HG03457 (cell line): Measurements from ENCODE around the gene DSCAML1.

ENCODE experiments used
- ATAC-seq: cut with Tn5 transposase; IDR thresholded peaks from one replicate; pipeline ENCODE4 v1.9.1; 2021; ENCODE audit warnings: moderate number of reproducible peaks; ENCODE audit not compliant: unreplicated experiment

The DSCAML1 gene

DNA sequence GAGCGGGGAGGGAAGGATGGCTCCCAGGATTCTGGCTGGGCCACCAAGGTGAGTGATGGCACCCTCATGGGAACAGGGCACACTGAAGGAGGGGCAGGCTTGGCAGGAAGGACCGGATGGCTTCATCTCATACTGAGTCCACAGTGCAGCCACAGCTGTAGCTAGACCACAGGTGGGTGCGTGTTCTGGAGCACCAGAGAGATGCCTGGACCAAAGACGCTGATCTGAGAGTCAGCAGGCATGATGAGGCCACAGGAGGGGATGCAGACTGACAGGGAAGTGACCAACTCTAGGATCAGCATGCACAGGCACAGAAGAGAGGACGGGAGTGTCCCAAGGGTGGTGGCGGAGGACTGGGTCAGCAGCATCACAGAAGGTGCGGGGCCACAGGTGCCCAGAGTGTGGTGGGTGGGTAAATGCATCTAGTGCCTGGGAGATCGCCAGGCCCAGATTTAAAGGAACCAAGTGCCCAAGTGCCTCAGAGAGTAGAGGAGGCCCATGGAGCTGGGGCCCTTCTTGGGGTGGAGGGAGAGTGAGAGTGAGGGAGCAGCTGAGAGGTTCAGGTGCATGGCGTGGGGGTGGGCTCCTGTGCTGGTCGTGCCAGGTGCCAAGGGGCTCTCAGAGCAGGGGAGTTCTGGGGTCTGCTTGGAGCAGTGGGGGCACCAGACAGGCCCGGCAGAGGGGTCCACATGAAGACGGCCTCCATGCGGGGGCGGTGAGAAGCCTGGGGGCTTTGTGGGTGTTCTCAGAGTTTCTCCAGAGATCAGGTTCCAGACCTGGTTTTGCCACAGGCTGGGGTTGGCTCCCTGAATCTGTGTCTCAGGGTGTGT, 355.7 kb downstream of the DSCAML1 start:
- no peak for ATAC-seq

DNA sequence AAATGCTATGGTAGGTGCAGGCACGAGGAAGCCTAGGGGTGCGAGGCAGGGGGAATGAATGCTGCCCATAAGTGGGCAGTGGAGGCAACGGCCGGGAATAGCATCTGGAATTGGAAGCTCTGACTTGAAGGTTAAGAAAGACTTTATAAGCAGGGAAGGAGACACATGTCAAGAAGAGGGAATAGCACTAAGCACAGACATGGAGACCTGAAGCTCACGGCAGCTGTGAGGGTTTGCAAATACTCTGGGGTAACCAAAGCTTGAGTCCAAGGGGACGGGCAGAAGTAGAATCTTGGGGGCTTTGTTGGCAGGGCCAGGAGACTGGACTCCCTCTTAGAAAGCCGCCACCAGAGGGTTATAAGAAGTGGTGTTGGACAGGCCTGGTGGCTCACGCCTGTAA, 356.8 kb downstream of the DSCAML1 start:
- ATAC-seq, result no peak

DNA sequence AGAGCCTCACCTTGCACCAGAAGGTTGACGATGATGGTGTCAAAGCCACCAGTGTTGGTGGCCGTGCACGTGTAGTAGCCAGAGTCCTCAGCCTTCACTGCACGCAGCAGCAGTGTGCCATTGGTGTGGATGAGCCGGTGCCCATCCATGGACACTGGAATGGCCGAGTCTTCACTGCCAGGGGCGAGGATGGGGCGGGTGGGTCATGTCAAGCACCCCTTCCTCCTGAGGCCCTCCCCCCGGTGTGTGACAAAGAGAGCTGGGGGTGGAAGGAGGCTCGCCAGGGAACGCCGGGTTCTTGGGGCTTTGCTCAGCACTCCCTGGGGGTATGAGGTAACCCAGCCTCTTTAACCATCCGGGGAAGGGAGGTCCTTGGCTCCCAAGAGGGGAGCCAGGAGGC, 357.8 kb downstream of the DSCAML1 start:
- no peak for ATAC-seq

DNA sequence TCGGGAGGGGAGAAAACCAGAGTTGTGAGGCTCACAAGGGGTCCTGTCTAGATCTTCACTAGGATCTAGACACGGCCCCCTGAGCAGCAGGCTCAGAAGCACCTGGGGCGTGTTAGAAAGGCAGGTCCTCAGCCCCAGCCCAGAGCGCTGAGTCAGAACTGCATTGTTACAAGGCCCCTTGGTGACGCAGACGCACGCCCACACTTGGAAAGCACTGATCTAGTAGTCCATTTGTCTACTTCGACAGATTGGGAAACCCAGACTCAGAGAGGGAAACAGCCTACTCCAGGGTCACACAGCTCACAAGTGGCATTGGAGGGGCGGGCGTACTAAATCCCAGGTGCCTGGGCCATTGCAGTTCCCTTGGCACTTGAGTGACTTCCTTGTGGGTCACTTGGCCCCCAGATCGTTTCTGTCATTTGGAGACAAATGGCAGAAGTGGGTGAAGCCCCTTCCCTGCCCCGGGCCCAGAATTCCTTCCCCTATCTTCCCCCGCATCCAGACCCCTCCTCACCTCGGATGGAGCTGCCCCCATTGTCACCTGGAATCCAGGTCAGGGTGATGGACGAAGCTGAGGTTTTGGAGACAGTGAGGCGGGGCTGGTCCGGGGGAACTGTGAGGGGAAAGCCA, 358.5 kb downstream of the DSCAML1 start:
- ATAC-seq, result no peak

DNA sequence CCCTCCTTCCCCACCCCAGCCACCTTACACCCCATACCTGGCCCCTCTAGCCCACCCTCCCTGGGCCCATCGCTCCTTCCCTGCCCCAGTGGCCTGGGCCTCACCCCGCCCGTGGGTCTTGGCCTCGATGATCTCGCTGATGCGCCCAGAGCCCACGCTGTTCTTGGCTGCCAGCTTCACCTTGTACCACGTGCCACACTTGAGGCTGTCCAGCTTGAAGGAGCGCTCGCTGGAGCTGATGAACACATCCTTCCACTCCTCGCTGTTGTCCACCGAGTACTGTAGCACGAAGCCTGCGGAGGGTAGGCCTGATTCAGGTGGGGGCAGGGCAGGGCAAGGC, 359.3 kb downstream of the DSCAML1 start:
- ATAC-seq, result no peak

DNA sequence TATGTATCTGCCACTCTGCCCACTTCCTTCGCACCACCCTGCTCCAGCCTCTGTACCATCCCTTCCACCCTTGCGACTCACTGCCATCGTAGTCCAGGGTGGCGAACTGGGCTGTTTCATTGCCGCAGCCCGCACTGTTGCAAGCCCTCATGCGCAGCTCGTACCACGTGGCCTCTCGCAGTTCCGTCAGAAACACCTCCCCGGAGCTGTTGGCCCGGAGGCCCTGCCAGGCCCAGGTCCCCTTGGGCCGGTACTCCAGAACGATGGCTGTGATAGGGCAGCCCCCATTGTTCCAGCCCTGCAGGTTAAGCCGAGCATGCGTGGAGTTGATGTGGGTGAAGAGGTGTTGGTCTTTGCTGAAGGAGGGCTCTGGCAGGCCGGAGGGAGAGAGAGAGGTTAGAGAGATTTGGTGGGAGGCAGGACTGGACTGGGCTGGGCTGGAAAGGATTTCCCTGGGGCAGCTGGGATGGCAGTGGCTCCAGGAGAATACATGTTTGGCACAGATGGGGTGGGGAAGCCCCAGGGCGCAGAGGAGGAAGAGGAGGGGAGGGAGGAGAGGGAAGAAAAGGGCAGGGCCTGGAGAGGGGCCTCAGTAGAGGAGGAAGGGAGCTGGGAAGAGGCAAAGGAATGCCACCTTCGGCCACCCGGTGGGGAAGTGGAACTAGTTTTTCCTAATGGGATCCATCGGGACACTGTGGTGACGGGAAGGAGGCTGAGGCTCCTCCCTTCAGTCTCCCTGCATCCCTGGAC, 359.8 kb downstream of the DSCAML1 start:
- no peak for ATAC-seq

DNA sequence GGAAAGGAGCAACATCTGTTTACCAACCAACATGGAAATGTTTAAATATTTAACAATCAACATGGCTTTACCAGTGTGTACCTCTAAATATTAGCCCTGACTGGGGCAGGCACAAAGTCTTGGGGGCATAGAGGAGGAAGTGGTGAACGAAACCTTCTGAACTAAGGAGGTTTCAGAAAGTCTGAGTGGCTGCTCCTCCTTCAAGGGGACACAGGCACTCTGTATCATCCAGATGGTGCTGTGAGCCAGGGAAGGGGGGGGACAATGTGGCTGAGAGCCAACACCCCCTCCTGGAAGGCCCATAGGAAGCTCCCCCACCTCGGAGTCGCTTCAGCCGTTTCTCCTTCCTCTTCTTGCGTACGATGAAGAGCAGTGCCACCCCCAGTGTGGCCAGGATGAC, 361.7 kb downstream of the DSCAML1 start:
- ATAC-seq, result no peak

DNA sequence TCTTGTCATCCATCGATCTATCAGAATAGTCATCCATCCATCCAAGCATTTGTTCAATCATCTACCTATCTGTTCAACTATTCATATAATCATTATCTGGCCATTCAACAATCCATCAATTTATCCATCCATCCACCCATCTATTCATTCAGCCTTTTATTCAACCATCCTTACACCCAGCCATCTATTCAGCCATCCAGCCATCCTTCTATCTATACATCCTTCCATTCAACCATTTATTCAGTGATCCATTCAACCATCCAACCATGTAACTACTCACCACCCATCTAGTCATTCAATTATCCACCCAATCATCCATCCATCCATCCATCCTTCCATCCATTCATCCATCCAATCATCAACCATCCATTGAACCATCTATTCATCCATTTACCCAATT, 362.5 kb downstream of the DSCAML1 start:
- ATAC-seq, result no peak

DNA sequence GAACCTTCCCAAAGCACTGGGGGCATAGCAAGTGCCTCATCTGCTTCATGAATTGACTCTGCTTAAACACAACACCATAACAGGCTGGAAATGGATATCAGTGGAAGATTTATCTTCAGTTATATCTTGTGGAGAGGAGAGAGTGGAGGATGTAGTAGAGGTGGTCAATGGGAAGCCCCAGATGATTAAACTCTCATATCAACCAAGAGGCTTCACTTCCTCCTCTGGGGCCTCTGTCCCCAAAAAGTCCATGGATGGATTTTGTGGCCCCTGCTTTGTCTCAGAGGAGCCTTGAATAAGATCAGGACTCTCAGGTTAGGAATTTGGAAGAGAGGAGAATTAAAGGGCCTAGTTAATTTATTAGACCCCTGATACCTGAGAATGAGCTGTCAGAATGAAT, 363.3 kb downstream of the DSCAML1 start:
- ATAC-seq, result no peak

DNA sequence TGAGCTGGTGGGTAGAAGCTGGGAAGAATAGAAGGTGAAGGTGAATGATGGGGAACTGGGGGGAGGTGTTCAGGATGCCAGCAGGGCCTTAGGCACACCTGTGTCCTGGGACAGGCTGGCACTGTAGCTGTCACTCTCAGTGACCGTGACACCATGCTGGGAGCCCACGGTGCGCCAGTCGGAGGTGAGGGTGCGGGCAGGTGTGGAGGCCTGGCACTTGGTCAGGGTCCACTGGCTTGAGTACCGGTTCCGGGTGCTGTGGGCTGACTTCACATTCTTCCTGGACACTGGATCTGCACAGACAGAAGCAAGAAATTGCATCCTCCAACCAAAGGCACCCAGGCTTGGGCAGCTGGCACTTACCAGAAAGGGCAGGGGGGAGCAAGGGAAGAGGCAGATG, 365.6 kb downstream of the DSCAML1 start:
- no peak for ATAC-seq

DNA sequence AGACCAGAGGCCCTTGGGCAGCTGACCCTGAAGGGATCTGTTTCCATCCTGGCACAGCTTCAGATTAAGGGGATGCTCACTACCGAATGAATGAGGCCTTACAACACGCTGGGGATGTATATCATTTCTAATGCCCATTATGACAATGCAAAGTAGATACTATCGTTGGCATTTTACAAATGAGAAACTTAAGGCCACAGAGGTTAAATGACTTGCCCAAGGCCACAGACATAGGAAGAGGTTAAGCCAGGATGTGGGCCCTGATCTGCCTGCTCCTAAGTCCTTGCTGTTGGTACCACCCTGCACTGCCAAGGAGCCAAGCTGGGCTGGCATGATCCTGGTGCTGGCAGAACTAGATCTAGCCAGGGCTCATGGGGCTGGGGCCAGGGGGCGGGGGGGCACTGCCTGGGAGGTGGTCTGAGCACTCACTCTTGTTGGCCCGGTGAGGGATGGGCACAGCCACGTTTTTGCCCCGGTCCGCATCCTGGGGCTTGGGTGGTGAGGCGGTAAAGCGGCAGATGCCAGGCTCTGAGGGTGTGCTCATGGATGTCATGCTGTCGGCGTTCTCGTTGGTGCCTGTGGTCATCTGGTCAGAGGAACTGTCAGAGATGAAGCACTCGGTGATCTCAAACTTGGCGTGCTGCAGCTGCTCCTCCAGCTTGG, 366.6 kb downstream of the DSCAML1 start:
- no peak for ATAC-seq

DNA sequence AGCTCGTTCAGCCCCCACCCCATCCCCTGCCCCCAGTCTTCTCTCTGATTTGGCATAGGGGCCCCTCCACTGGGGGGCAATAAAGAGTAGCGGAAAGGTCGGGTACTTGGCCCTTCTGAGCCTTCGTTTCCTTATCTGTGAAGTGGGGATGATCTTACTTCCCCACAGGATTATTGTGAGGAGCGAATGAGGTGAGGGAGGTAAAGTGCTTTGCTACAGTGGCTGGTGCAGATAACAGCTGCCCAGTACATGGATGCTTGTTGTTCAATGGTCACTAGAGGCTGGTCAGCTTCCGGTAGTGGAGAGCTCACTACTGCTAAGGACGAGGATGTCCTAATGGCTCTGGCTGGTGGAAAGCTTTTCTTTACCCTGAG, 368.2 kb downstream of the DSCAML1 start:
- ATAC-seq, result no peak

DNA sequence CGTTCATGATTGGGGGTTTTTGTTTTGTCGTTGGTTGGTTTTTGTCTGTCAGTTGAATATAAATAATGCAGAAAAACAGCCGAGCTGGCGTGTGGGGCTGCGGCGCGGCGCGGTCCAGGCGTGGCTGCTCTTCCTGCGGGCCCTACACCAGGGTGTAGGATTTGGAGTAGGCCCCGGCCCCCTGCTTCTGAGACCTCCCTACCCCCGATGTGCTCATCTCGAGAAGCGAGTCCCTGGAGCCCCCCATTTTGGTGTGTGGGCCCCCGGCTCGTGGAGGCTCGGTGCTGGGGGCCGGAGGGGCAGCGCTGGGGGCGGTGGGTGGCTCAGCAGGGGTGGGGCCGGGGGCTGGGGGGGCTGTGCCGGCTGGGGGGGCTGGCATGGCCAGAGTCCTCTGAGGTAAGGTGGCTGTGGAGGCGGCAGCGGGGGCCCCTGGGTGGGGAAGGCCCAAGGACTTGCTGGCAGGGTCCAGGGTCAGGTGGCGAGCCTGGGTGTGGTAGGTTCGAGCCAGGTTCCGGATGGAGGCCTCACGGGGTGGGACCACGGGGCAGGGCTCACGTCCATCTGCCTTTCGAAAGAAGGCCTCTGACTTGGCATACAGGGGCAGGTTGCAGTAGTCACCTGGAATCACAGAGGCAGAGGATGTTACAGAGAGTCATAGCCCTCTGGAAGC, 368.7 kb downstream of the DSCAML1 start:
- ATAC-seq, result no peak

DNA sequence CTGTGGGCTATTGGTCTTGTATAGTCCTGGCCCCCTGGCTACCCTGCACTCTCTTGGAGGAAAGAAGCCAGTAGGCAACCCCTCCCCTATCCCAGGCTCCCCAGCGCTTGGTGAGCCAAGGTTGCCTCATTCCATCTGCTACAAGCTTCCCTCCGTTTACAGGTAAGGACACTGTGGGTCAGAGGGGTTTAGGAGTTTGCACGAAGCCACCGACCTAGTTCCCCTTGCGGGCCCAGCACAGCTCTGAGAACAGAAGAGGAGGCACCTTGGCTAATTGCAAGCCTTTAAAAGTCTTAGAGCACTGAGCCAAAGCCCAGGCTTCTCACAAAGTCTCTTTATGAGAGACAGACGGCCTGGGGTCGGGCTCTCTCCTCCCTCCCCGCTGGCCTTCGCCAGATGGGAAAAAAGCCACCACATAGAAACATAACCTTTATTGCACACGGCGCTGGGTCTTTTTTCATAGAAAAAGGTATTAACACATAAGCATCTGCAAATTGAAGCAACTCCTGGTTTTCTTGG, 369.6 kb downstream of the DSCAML1 start:
- no peak for ATAC-seq

DNA sequence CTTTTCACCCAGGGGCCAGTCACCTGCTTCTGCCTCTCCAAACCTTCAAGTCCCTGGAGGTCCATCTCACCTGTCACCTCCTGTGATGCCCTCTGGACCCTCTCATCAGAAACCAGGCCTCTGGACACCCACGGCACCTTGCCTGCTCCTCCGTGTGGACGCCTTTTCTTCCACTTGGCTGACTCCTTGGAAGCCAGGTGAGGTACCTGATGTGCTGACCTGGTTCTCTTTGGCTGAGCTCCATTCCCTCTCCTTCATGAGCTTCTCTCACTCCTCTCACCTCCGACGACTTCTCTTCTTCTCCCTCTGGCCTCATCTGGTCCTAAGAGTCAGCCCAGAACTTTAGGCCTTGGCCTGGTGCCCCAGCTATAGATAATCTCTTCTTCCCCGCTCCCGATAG, 370.1 kb downstream of the DSCAML1 start:
- no peak for ATAC-seq

DNA sequence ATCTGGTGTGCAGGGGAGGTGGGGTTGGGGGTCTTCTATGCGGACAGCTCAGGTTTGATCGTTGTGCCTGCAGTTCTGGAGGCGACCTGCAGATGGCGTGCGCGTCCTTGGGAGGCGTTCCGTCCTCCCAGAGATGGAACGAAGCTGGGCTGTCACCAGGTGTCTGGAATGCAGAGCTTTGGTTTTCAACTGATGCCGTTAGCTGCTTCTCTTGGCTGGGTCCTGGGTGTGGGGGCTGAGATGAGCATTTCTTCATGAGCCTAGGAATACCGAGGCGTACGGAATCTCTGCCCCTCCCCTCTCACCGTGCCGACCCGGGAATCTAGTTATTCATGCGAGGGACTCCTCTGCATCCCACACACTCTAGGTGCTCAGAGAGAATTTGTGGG, 370.7 kb downstream of the DSCAML1 start:
- ATAC-seq, result no peak

DNA sequence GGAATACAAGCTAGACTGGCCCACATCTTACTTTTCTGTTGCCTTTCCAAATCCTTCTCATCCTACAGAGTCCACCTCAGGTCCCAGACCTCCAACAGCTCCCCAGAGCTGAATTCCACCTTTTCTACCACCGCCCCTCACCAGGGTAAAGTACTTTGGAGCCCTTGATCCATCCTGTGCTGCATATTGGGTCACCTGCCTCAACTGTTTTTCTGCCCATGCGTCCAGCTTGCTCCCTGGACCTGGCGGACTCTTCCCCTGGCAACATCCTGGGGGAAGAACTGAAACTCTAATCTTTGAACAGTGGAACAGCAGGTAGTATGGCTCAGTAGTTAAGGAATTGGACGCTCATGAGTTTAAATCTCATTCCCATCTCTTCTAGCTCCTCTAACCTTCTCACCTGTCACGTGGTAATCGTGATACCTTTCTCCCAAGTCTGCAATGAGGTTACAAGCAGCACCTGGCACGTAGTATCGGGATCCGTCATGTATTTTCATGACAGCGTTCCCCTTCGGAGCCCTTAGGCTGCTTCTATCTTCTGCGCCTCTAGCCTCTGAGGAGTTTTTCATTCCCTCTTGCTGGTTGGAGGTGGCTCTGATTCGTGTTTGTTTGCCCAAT, 371.2 kb downstream of the DSCAML1 start:
- no peak for ATAC-seq

DNA sequence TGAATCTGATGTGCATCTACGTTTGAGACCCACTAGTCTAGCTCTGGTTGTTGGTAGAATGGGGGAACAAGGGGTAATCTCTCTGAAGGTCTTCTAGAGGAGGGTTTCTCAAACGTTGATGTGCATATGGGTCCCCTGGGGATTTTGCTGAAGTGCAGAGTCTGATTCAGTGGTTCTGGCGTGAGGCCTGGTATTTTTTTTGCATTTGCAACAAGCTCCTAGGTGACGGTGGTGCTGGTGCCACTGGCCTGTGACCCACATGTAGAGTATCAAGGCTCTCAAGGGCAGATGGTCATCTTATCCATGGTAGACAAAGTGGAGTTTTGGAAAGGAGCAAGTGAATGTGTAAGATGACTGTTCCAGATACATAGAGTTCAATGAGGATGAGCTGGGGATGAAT, 372.2 kb downstream of the DSCAML1 start:
- no peak for ATAC-seq

DNA sequence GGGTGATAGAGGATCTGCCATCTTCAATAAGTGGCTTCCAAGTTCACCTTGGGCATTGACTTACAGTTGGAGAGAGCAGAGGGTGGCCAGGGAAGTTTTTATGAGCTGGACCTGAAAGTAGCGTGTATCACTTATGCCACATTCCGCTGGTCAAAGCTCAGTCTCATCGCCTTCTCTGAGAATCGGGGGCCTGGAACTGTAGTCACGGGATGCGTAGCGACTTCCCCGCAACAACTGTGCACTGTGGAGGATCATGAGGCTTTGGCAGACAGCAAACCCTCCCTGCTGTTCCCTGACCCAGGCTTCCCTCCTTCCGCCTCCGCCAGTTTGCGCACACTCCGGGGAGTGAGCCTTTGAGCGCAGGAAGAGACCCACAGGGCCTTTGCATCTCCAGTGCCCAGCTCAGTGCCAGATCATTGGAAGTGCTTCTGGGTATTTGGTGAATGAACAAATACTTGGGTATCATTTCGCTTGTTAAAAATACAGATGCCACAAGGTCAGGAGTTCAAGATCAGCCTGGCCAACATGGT, 373.9 kb downstream of the DSCAML1 start:
- ATAC-seq, result no peak

DNA sequence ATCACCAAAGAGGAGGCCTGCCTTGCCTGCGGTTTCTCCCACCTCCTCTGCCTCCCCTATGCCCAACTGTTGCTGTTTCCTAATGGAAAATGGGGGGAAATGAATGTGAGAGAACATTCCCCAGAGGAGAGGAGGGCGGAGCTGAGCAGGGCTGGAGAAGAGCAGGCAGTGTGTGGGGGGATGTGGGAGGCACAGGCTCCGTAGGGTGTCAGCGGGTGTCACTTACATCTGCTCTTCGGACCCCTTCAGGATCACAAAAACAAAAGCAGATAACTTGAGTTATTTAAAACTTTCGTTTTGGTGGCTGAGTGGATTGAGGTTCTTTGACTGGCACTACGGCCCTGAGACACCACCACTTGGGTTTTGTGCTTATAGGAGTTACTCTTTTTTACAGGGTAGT, 375.5 kb downstream of the DSCAML1 start:
- no peak for ATAC-seq
